NCI-H2196 treated with DMSO at 0.1 percent for 48 hours (cell line): ENCODE data around the gene LGALS8.
"Not testable (repeated sequence)": the region's sequence is repeated elsewhere in the genome, so short reads cannot be mapped to it uniquely, and the experiment has no call there.

Experiments used
- DNase-seq: peaks from one replicate; lab custom pipeline; 2025; ENCODE audit not compliant: unreplicated experiment; lab: John Stamatoyannopoulos, UW

Gene LGALS8

GRCh38 chr1:236523704-236524141 lies at the start of gene LGALS8:
TSS of gene LGALS8 (plus strand) at chr1:236523982. CDS start at chr1:236526071, 2,089 bp downstream.
- no peak for DNase-seq

GRCh38 chr1:236476019-236476418 lies 47.8 kb upstream of the LGALS8 start:
- no peak for DNase-seq

GRCh38 chr1:236480758-236481436 lies 42.9 kb upstream of the LGALS8 start:
- no peak for DNase-seq

- DNase-seq, result no peak
Observed at GRCh38 chr1:236484310-236484971, 39.3 kb upstream of the LGALS8 start.

GRCh38 chr1:236486356-236487002 lies 37.3 kb upstream of the LGALS8 start:
- DNase-seq, result no peak

- not testable (repeated sequence) for DNase-seq
Observed at GRCh38 chr1:236489161-236489560, 34.6 kb upstream of the LGALS8 start.

GRCh38 chr1:236489710-236490377 lies 33.9 kb upstream of the LGALS8 start:
- DNase-seq, result no peak

- no peak for DNase-seq
Observed at GRCh38 chr1:236491469-236492136, 32.2 kb upstream of the LGALS8 start.

GRCh38 chr1:236492378-236492777 lies 31.4 kb upstream of the LGALS8 start:
- no peak for DNase-seq

- DNase-seq, result no peak
Observed at GRCh38 chr1:236494082-236494481, 29.7 kb upstream of the LGALS8 start.

GRCh38 chr1:236494586-236495466 lies 29.0 kb upstream of the LGALS8 start:
- no peak for DNase-seq

- DNase-seq, result peak; percentile 32
Observed at GRCh38 chr1:236495467-236496112, 28.2 kb upstream of the LGALS8 start.

GRCh38 chr1:236497908-236498307 lies 25.9 kb upstream of the LGALS8 start:
- DNase-seq, result no peak

GRCh38 chr1:236501093-236501492 lies 22.7 kb upstream of the LGALS8 start:
- no peak for DNase-seq

GRCh38 chr1:236502579-236502971 lies 21.2 kb upstream of the LGALS8 start:
- DNase-seq, result no peak

GRCh38 chr1:236502972-236503639 lies 20.7 kb upstream of the LGALS8 start:
- no peak for DNase-seq

GRCh38 chr1:236504338-236504737 lies 19.4 kb upstream of the LGALS8 start:
- DNase-seq, result not testable (repeated sequence)

- DNase-seq, result no peak
Observed at GRCh38 chr1:236507022-236507700, 16.6 kb upstream of the LGALS8 start.
